Cardiac fibroblast (primary cell): Measurements from ENCODE around the gene GCN1.
A peak's percentile ranks its signal among the peaks of the same experiment; 100 is the strongest.

ENCODE experiments used
- DNase-seq, 2 donors: peaks; one replicate each; pipeline versions ENCODE4 v3.0.0 to v3.0.0-alpha.2; 2010; ENCODE audit warnings: low read depth in 2 of 2
- H3K4me3 ChIP-seq, 2 donors: replicated peaks in 1 of 2; 1 replicate in 1 of 2; 2 replicates in 1 of 2; pipeline ENCODE4 v1.5.1; 2011; ENCODE audit warnings: low read depth in 2 of 2, low read length in 2 of 2, mild to moderate bottlenecking in 2 of 2, moderate library complexity in 1 of 2
- CTCF ChIP-seq: IDR thresholded peaks from one replicate; pipeline ENCODE4 v1.5.1; 2011; ENCODE audit warnings: low read depth, mild to moderate bottlenecking, low read length, inconsistent platforms

The GCN1 gene

GRCh38 chr12:120079411-120080400 is 114.8 kb downstream of the GCN1 start:
- TF ChIP-seq CTCF = no peak
- H3K4me3 ChIP-seq = no peak overlapping the region
- DNase-seq = peak in 1 of 2 donors; percentile 18

- no peak for DNase-seq
- no peak for TF ChIP-seq CTCF
- H3K4me3 ChIP-seq = no peak overlapping the region
Observed at GRCh38 chr12:120078868-120079267, 115.6 kb downstream of the GCN1 start.

- no peak overlapping the region for H3K4me3 ChIP-seq
- DNase-seq = no peak
- TF ChIP-seq CTCF = no peak
Observed at GRCh38 chr12:120077260-120077659, 117.3 kb downstream of the GCN1 start.
